H4 (cell line): ENCODE results near the gene MT4. TPM values are rescaled to one million over a fixed set of nuclear protein-coding genes. Genes with fewer than 3 reads are reported as not detected.
A peak's percentile ranks its signal among the peaks of the same experiment; 100 is the strongest.

Experiments
- DNase-seq: peaks from one replicate; pipeline ENCODE4 v3.0.0-alpha.2; 2015; ENCODE audit warnings: low spot score
- total RNA-seq: library from RNA; depleted of rRNA; stranded (reverse); fragments of >200 nt; shearing (Covaris generic); gene quantifications from 2 replicates; pipeline ENCODE4 v1.2.3, GENCODE V29; 2014; rRNA removed

Gene MT4
- not detected in 2 replicates for total RNA-seq

GRCh38 chr16:56564793-56565477, at the start of gene MT4:
Gene MT4 (plus strand): TSS chr16:56565073. CDS start chr16:56565129, 56 bp downstream.
- DNase-seq = no peak

GRCh38 chr16:56515665-56516064, 49.2 kb upstream of the MT4 start:
- DNase-seq = no peak

- no peak for DNase-seq
Observed at GRCh38 chr16:56517206-56517605, 47.7 kb upstream of the MT4 start.

- no peak for DNase-seq
Observed at GRCh38 chr16:56518425-56518824, 46.4 kb upstream of the MT4 start.

GRCh38 chr16:56519459-56520250, 45.2 kb upstream of the MT4 start, which contains the start of gene BBS2:
Gene BBS2 (minus strand): TSS chr16:56520024. CDS start chr16:56519862, 162 bp downstream.
- peak; percentile 73 for DNase-seq

- DNase-seq = no peak
Observed at GRCh38 chr16:56520251-56520577, 44.7 kb upstream of the MT4 start.

GRCh38 chr16:56525236-56525635, 39.6 kb upstream of the MT4 start:
- DNase-seq = no peak

GRCh38 chr16:56530872-56531271, 34.0 kb upstream of the MT4 start:
- no peak for DNase-seq

GRCh38 chr16:56532714-56533113, 32.2 kb upstream of the MT4 start:
- DNase-seq = no peak

- DNase-seq = no peak
Observed at GRCh38 chr16:56534847-56535383, 30.0 kb upstream of the MT4 start.

GRCh38 chr16:56538331-56538730, 26.5 kb upstream of the MT4 start:
- no peak for DNase-seq

GRCh38 chr16:56539656-56540055, 25.2 kb upstream of the MT4 start:
- no peak for DNase-seq

GRCh38 chr16:56542039-56542438, 22.8 kb upstream of the MT4 start:
- no peak for DNase-seq

- peak; percentile 77 for DNase-seq
Observed at GRCh38 chr16:56547120-56547948, 17.5 kb upstream of the MT4 start.

GRCh38 chr16:56547949-56548567, 16.8 kb upstream of the MT4 start:
- no peak for DNase-seq

- DNase-seq = no peak
Observed at GRCh38 chr16:56549161-56549560, 15.7 kb upstream of the MT4 start.

GRCh38 chr16:56549744-56550385, 15.0 kb upstream of the MT4 start:
- no peak for DNase-seq

- no peak for DNase-seq
Observed at GRCh38 chr16:56551796-56552738, 12.8 kb upstream of the MT4 start.

- no peak for DNase-seq
Observed at GRCh38 chr16:56554441-56554840, 10.4 kb upstream of the MT4 start.
